HepG2 (cell line): ENCODE results near the gene CSKMT.

Source experiments
- NCOR1 ChIP-seq: fragments of 200-600 bp; sonication (generic); IDR thresholded peaks from 2 replicates; pipeline ENCODE4 v1.7.0; 2017; ENCODE audit warnings: antibody characterized with exemption, low read length, borderline replicate concordance
- REST ChIP-seq, 2 experiments: IDR thresholded peaks; 2 replicates each; pipeline ENCODE4 v1.6.1; 2011 to 2012; ENCODE audit warnings: low read length in 2 of 2, borderline replicate concordance in 1 of 2, low read depth in 1 of 2, mild to moderate bottlenecking in 1 of 2, moderate library complexity in 1 of 2
- RFX5 ChIP-seq: IDR thresholded peaks from 2 replicates; pipeline ENCODE4 v1.6.1; 2011; ENCODE audit warnings: low read depth, low read length, improper control_type of control experiment
- SKIL ChIP-seq: sonication (generic); formaldehyde crosslinking; IDR thresholded peaks from 2 replicates; pipeline ENCODE4 v1.8.0; 2022; ENCODE audit warnings: missing genetic modification reagents, mild to moderate bottlenecking, moderate library complexity, borderline replicate concordance
- TF ChIP-seq, protein P1 (sequence below): sonication (generic); formaldehyde crosslinking; conservative IDR thresholded peaks from 2 replicates; pipeline ENCODE4 v1.4.0; 2020; ENCODE audit warnings: missing genetic modification reagents

GRCh38 chr11:62687508-62688396 is 22.6 kb downstream of the CSKMT start:
- TF ChIP-seq REST (IDR thresholded peaks at IDR 0.05; ENCODE audit: borderline replicate concordance in 1 of 2, low read depth in 1 of 2, low read length in 2 of 2) (no peak), RFX5 (no peak), SKIL (CRISPR knock-in tag) (no peak), NCOR1 (no peak)
- TF ChIP-seq, protein P1, sequence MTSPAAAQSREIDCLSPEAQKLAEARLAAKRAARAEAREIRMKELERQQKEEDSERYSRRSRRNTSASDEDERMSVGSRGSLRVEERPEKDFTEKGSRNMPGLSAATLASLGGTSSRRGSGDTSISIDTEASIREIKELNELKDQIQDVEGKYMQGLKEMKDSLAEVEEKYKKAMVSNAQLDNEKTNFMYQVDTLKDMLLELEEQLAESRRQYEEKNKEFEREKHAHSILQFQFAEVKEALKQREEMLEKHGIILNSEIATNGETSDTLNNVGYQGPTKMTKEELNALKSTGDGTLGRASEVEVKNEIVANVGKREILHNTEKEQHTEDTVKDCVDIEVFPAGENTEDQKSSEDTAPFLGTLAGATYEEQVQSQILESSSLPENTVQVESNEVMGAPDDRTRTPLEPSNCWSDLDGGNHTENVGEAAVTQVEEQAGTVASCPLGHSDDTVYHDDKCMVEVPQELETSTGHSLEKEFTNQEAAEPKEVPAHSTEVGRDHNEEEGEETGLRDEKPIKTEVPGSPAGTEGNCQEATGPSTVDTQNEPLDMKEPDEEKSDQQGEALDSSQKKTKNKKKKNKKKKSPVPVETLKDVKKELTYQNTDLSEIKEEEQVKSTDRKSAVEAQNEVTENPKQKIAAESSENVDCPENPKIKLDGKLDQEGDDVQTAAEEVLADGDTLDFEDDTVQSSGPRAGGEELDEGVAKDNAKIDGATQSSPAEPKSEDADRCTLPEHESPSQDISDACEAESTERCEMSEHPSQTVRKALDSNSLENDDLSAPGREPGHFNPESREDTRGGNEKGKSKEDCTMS, result no peak
